HepG2 (cell line): Measurements from ENCODE around the gene FDXR. TPM values are rescaled to one million over a fixed set of nuclear protein-coding genes. Genes with fewer than 3 reads are reported as not detected.

ENCODE experiments used
- CC2D1A ChIP-seq: sonication (generic); formaldehyde crosslinking; IDR thresholded peaks from 2 replicates; pipeline ENCODE4 v1.8.1; 2023; ENCODE audit warnings: mild to moderate bottlenecking, missing genetic modification reagents
- FOXM1 ChIP-seq: sonication (generic); formaldehyde crosslinking; IDR thresholded peaks from 2 replicates; pipeline ENCODE4 v1.5.0; 2020; ENCODE audit warnings: missing genetic modification reagents
- GLI4 ChIP-seq: sonication (generic); formaldehyde crosslinking; IDR thresholded peaks from 2 replicates; pipeline ENCODE4 v1.5.1; 2020; ENCODE audit warnings: missing genetic modification reagents, mild to moderate bottlenecking, moderate library complexity, borderline replicate concordance
- HDAC1 ChIP-seq: sonication (generic); formaldehyde crosslinking; IDR thresholded peaks from 2 replicates; pipeline ENCODE4 v1.5.1; 2020; ENCODE audit warnings: mild to moderate bottlenecking, missing genetic modification reagents
- HOXA5 ChIP-seq: sonication (generic); formaldehyde crosslinking; IDR thresholded peaks from 2 replicates; pipeline ENCODE4 v1.4.0; 2020; ENCODE audit warnings: missing genetic modification reagents
- IKZF1 ChIP-seq: fragments of 450-650 bp; IDR thresholded peaks from 2 replicates; pipeline ENCODE4 v1.7.1; 2016
- LCORL ChIP-seq, 2 experiments: fragments of 450-650 bp in 1 of 2; sonication (generic) in 1 of 2; formaldehyde crosslinking in 1 of 2; IDR thresholded peaks; 2 replicates each; pipeline versions ENCODE4 v1.5.0 to v1.6.1; 2017 to 2020; ENCODE audit warnings: antibody characterized with exemption in 1 of 2, missing genetic modification reagents in 1 of 2
- NR2C2 ChIP-seq: sonication (generic); formaldehyde crosslinking; IDR thresholded peaks from 2 replicates; pipeline ENCODE4 v1.4.0; 2020; ENCODE audit warnings: missing genetic modification reagents, mild to moderate bottlenecking, moderate library complexity, borderline replicate concordance
- RARA ChIP-seq: IDR thresholded peaks from 2 replicates; pipeline ENCODE4 v1.6.1; 2016; ENCODE audit warnings: missing genetic modification reagents, missing compliant biosample characterization
- SCMH1 ChIP-seq: sonication (generic); formaldehyde crosslinking; IDR thresholded peaks from 2 replicates; pipeline ENCODE4 v1.9.0; 2021; ENCODE audit warnings: missing genetic modification reagents, mild to moderate bottlenecking, borderline replicate concordance
- SKI ChIP-seq: fragments of 450-650 bp; IDR thresholded peaks from one replicate; pipeline ENCODE4 v1.6.1; 2018; ENCODE audit warnings: mild to moderate bottlenecking; ENCODE audit not compliant: partially characterized antibody
- TAF15 ChIP-seq: fragments of 200-400 bp; formaldehyde crosslinking; IDR thresholded peaks from one replicate; pipeline ENCODE4 v1.6.1; 2018; ENCODE audit warnings: mild to moderate bottlenecking, low read depth, low read length; ENCODE audit not compliant: poor library complexity, severe bottlenecking
- TP53 ChIP-seq: sonication (generic); formaldehyde crosslinking; conservative IDR thresholded peaks from 2 replicates; pipeline ENCODE4 v1.4.0; 2020; ENCODE audit warnings: missing genetic modification reagents
- ZBTB8A ChIP-seq: sonication (generic); formaldehyde crosslinking; IDR thresholded peaks from 2 replicates; pipeline ENCODE4 v1.4.0; 2020; ENCODE audit warnings: mild to moderate bottlenecking, low read depth, missing genetic modification reagents, borderline replicate concordance
- ZFP37 ChIP-seq: sonication (generic); formaldehyde crosslinking; IDR thresholded peaks from 2 replicates; pipeline ENCODE4 v1.4.0; 2020; ENCODE audit warnings: missing genetic modification reagents, borderline replicate concordance
- ZNF138 ChIP-seq: sonication (generic); formaldehyde crosslinking; IDR thresholded peaks from 2 replicates; pipeline ENCODE4 v1.5.0; 2020; ENCODE audit warnings: mild to moderate bottlenecking, low read depth, missing genetic modification reagents
- ZNF335 ChIP-seq: sonication (generic); formaldehyde crosslinking; IDR thresholded peaks from 2 replicates; pipeline ENCODE4 v1.4.0; 2020; ENCODE audit warnings: missing genetic modification reagents
- ZNF703 ChIP-seq: sonication (generic); formaldehyde crosslinking; IDR thresholded peaks from 2 replicates; pipeline ENCODE4 v1.5.1; 2020; ENCODE audit warnings: missing genetic modification reagents, mild to moderate bottlenecking, moderate library complexity, borderline replicate concordance
- polyA plus RNA-seq, 8 experiments: library from polyadenylated mRNA; depleted of rRNA in 3 of 8; stranded (reverse) in 7 of 8; unstranded in 1 of 8; fragments of >200 nt; fragmentation: Illumina TruSeq in 4 of 8; extraction: Trizol in 4 of 8; gene quantifications; 2 replicates each; pipeline versions ENCODE4 v1.2.1 to v1.2.3, GENCODE V29; 2011 to 2016; ENCODE audit warnings: low read depth in 4 of 8, missing spikeins in 1 of 8, mixed read lengths in 1 of 8; ENCODE audit not compliant: insufficient read depth in 1 of 8
- total RNA-seq, 5 experiments: library from RNA; depleted of rRNA; stranded (reverse); fragments of >200 nt; fragmentation: Illumina TruSeq; extraction: Trizol; gene quantifications; 2 replicates each; pipeline ENCODE4 v1.2.3, GENCODE V29; 2016; ENCODE audit warnings: low read depth in 1 of 5
- TF ChIP-seq, protein P1 (sequence below): sonication (generic); formaldehyde crosslinking; IDR thresholded peaks from 2 replicates; pipeline ENCODE4 v1.4.0; 2020; ENCODE audit warnings: missing genetic modification reagents
- TF ChIP-seq, protein P2 (sequence below): sonication (generic); formaldehyde crosslinking; conservative IDR thresholded peaks from 2 replicates; pipeline ENCODE4 v1.8.1; 2023; ENCODE audit warnings: missing genetic modification reagents
- TF ChIP-seq, protein P3 (sequence below): sonication (generic); formaldehyde crosslinking; IDR thresholded peaks from 2 replicates; pipeline ENCODE4 v1.4.0; 2020; ENCODE audit warnings: missing genetic modification reagents; ENCODE audit errors: not compliant biosample characterization
- TF ChIP-seq, protein P4 (sequence below): sonication (generic); formaldehyde crosslinking; IDR thresholded peaks from 2 replicates; pipeline ENCODE4 v1.8.1; 2023; ENCODE audit warnings: mild to moderate bottlenecking, inconsistent platforms, moderate library complexity, missing genetic modification reagents, borderline replicate concordance

FDXR gene
- total and polyA plus RNA-seq, 2 of the 13 experiments (the other 11 are each of a cell fraction or from before 2014, with no cell fraction given): 23.4 to 116 TPM

DNA sequence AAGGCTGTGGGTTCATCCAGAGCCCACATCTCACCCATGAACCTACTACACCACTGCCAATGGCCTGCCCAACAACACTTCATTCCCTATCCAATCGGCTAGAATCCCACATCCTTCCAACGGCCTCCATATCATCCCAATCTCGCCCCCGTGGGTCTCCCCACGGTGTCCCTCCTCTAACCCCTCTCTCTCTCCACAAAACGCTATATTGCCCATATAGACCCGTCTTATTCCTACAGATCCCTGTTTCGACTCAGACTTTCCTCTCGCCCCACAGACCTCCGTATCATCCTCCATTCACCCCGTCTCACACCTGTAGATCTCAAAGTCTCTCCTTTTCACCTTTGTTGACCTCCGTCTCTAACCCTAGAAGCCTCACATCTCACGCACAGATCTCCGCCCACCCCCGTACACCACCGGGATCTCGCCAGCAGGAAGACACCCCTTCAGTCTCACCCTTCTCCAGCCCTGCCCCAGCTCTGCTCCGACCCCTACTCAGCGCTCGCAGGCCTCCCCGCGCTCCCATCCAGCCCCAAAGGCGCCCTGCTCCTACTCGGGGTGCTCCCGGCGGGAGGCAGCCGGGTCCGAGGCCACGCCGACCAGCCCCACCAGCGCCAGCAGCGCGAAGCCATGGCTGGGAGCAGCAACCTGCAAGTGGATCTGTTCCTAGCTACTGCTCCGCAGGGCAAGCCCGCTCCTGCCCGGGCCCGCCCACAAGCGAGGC is at the start of gene FDXR (continued):
- TF ChIP-seq NR2C2 (CRISPR knock-in tag) (no peak; the same call in 1 of the 2 replicates), ZNF138 (CRISPR knock-in tag) (peak; percentile 85; the same call in 1 of the 2 replicates), SCMH1 (CRISPR knock-in tag) (no peak), ZNF703 (CRISPR knock-in tag) (no peak), TP53 (CRISPR knock-in tag) (peak; percentile 90), ZBTB8A (CRISPR knock-in tag) (0 out of 2 replicates have a peak, but pooled peaks have one; percentile 63), CC2D1A (CRISPR knock-in tag) (no peak), RARA (CRISPR knock-in tag) (0 out of 2 replicates have a peak, but pooled peaks have one; percentile 27), TAF15 (peak; percentile 59), SKI (no peak), ZFP37 (no peak), FOXM1 (no peak), LCORL (IDR thresholded peaks at IDR 0.05) (no peak), LCORL (CRISPR knock-in tag; IDR thresholded peaks at IDR 0.05) (no peak; the same call in none of the 2 replicates), IKZF1 (no peak), GLI4 (CRISPR knock-in tag) (peak; percentile 87; the same call in 1 of the 2 replicates), ZNF335 (no peak; the same call in none of the 2 replicates), HDAC1 (CRISPR knock-in tag) (peak; percentile 83), HOXA5 (CRISPR knock-in tag) (peak; percentile 96)
- TF ChIP-seq, protein P1, sequence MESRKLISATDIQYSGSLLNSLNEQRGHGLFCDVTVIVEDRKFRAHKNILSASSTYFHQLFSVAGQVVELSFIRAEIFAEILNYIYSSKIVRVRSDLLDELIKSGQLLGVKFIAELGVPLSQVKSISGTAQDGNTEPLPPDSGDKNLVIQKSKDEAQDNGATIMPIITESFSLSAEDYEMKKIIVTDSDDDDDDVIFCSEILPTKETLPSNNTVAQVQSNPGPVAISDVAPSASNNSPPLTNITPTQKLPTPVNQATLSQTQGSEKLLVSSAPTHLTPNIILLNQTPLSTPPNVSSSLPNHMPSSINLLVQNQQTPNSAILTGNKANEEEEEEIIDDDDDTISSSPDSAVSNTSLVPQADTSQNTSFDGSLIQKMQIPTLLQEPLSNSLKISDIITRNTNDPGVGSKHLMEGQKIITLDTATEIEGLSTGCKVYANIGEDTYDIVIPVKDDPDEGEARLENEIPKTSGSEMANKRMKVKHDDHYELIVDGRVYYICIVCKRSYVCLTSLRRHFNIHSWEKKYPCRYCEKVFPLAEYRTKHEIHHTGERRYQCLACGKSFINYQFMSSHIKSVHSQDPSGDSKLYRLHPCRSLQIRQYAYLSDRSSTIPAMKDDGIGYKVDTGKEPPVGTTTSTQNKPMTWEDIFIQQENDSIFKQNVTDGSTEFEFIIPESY: no peak
- TF ChIP-seq, protein P2, sequence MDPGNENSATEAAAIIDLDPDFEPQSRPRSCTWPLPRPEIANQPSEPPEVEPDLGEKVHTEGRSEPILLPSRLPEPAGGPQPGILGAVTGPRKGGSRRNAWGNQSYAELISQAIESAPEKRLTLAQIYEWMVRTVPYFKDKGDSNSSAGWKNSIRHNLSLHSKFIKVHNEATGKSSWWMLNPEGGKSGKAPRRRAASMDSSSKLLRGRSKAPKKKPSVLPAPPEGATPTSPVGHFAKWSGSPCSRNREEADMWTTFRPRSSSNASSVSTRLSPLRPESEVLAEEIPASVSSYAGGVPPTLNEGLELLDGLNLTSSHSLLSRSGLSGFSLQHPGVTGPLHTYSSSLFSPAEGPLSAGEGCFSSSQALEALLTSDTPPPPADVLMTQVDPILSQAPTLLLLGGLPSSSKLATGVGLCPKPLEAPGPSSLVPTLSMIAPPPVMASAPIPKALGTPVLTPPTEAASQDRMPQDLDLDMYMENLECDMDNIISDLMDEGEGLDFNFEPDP (CRISPR knock-in tag): no peak
- TF ChIP-seq, protein P3, sequence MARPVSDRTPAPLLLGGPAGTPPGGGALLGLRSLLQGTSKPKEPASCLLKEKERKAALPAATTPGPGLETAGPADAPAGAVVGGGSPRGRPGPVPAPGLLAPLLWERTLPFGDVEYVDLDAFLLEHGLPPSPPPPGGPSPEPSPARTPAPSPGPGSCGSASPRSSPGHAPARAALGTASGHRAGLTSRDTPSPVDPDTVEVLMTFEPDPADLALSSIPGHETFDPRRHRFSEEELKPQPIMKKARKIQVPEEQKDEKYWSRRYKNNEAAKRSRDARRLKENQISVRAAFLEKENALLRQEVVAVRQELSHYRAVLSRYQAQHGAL (CRISPR knock-in tag): peak; percentile 82
- TF ChIP-seq, protein P4, sequence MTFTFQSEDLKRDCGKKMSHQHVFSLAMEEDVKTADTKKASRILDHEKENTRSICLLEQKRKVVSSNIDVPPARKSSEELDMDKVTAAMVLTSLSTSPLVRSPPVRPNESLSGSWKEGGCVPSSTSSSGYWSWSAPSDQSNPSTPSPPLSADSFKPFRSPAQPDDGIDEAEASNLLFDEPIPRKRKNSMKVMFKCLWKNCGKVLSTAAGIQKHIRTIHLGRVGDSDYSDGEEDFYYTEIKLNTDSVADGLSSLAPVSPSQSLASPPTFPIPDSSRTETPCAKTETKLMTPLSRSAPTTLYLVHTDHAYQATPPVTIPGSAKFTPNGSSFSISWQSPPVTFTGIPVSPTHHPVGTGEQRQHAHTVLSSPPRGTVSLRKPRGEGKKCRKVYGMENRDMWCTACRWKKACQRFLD (CRISPR knock-in tag): peak; percentile 38; the same call in 1 of the 2 replicates
